Measurements from ENCODE around the gene DGKH. TPM values are rescaled to one million over a fixed set of nuclear protein-coding genes. Genes with fewer than 3 reads are reported as not detected.
"Not testable (repeated sequence)": the region's sequence is repeated elsewhere in the genome, so short reads cannot be mapped to it uniquely, and the experiment has no call there.

The DGKH gene
- total RNA-seq, 2 donors from 2014 or later: 7.4 to 21.1 TPM

DNA sequence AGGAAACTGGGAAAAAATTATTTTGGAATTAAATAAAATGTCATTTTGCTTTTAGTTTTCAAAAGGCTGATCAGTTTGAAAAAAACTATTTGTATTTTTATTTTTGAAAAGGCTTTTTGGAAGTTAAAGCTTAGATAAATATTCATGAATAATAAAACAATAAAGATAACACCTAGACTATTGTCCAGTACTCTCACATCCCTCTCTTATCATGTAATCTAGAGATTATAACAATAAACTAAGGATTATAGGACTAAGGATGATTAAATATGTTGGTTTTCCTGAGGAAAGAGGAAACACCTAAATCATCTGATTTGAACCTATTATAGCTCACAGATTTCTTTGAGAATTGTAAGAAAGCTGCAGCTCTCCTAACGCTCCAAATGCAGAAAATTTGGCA is 142.1 kb downstream of the DGKH start:
- H3K4me1 Mint-ChIP-seq (ENCODE audit: low read depth in 2 of 2): no peaks in the 10 kb centered on the region
- no peak overlapping the region for H3K27ac Mint-ChIP-seq
- no peak overlapping the region for H3K4me3 Mint-ChIP-seq
- no peak for DNase-seq (ENCODE audit: low spot score)
- no peaks in the 10 kb centered on the region for H3K9me3 Mint-ChIP-seq
- H3K27me3 Mint-ChIP-seq: no peaks in the 10 kb centered on the region
- H3K36me3 Mint-ChIP-seq: no peaks in the 10 kb centered on the region
- ATAC-seq: no peak

DNA sequence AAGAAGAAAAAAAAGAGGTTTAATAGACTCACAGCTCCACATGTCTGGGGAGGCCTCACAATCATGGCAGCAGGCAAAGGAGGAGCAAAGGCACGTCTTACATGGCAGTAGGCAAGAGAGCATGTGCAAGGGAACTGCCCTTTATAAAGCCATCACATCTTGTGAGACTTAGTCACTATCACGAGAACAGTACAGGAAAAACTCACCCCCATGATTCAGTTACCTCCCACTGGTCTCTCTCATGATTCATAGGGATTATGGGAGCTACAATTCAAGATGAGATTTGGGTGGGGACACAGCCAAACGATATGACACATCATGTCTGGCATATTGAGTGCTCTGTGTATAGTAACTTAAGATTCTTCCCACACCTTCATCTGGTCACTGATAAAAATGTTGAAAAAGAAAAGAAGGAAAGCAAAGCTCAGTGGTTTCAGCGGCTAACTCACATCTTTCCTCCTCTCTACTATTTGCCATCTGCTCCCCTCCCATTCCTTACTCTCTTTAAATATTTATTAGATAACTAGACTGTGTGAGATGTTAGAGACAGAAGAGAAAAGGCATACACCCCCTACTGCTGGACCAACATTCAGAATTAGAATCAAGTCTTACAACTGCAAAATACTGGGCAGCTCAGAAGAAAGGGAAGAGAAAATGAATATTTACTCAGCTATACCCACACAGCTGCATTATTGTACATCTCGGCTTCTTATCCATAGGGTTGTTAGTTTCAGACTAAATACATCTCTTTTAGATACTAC is 163.4 kb downstream of the DGKH start:
- Mint-ChIP-seq H3K4me3 (no peak overlapping the region), H3K27me3 (no peaks in the 10 kb centered on the region), H3K27ac (no peak overlapping the region), H3K4me1 (ENCODE audit: low read depth in 2 of 2) (no peaks in the 10 kb centered on the region), H3K9me3 (no peaks in the 10 kb centered on the region), H3K36me3 (no peaks in the 10 kb centered on the region)
- no peak for DNase-seq (ENCODE audit: low spot score)
- ATAC-seq: no peak

DNA sequence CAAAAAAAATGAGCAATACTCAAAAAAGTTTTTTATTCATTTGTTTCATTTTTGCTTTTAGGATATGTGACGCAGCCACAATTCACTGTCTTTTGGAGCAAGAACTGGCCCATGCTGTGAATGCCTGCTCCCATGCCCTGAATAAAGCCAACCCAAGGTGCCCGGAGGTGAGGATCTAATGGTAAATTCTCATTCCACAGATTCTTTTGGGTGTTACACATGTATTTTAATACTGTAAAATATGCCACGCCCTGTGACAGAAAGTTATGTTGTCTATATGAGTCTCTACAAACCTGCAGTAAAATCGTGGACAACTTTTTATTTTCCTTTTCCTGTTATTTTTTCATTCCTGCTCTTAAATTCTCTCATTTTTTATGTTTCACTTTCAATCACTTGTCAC is 166.0 kb downstream of the DGKH start:
- Mint-ChIP-seq H3K36me3 (no peaks in the 10 kb centered on the region), H3K4me3 (no peak overlapping the region), H3K27me3 (peaks cover 0 to under 1% of the 10 kb centered on the region in 2 donors), H3K4me1 (ENCODE audit: low read depth in 2 of 2) (no peaks in the 10 kb centered on the region), H3K27ac (no peak overlapping the region), H3K9me3 (no peaks in the 10 kb centered on the region)
- ATAC-seq (no peak), DNase-seq (ENCODE audit: low spot score) (no peak)

DNA sequence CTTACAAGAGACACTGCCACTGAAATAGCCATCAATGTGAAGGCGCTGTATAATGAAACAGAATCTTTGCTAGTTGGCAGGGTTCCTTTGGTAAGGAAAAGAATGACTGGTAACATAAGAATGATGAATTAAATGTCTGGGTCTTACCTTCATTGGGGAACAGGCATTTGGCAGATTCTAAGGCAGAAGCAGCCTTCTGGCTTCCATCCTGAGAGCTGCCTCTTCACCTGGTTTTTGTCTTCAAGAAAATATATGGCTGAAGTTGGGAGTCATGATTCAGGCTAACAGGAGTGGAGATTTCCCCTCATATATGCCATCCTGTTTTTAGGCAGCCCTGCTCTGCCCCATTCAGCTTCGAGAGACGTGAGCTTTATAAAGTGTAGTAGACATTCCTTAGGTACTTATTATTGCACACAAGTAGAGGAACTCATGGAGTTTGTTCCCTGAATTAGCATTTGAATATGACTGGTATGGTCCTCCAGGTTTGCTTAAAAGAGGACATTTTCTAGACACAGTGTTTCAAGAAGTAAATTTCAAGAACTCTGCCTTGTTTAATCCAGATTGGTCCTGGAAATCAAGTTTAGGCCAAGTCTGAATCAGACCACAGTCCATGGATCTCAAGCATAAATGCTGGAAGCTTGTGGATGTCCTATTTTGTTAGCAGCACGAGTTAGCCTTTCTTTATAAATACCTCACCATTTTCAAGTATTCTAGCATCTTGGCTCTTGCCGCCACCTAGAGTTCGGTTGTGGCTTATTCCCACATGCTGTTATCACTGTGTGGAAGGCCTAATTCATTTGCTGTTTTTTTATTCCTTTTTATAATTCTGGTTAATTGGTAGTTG is 167.4 kb downstream of the DGKH start:
- DNase-seq (ENCODE audit: low spot score): no peak
- peaks cover 0 to 2% of the 10 kb centered on the region in 2 donors for H3K27me3 Mint-ChIP-seq
- H3K4me3 Mint-ChIP-seq: no peak overlapping the region
- no peak overlapping the region for H3K27ac Mint-ChIP-seq
- no peaks in the 10 kb centered on the region for H3K9me3 Mint-ChIP-seq
- no peaks in the 10 kb centered on the region for H3K36me3 Mint-ChIP-seq
- H3K4me1 Mint-ChIP-seq (ENCODE audit: low read depth in 2 of 2): no peaks in the 10 kb centered on the region
- no peak for ATAC-seq

DNA sequence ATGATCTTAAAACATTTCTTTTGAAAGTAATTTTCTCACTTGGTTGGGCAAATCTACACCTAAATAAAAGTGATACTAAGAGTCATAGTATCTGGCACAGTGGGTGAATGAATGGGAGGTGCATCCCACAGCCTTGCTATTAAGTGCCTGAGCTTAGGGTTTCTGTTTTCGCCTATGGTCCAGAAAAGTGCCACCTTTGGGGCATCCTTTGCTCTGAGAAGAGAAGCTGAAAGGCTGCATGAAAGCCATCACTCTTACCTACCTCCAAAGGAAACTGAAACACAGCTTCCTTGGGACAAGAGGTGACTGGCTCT is 167.9 kb downstream of the DGKH start:
- Mint-ChIP-seq H3K4me3 (no peak overlapping the region), H3K27ac (no peak overlapping the region), H3K9me3 (no peaks in the 10 kb centered on the region)

DNA sequence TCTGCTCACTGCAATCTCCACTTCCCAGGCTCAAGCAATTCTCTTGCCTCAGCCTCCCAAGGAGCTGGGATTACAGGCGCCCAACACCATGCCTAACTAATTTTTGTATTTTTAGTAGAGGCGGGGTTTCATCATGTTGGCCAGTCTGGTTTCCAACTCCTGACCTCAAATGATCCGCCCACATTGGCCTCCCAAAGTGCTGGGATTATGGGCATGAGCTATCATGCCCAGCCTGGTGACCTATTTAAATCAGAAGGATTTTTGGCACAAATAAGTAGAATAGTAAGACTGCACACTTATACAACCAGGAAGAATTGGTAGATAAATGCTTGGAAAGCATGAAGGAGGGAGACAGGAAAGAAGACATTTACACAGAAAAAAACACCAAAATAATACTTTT is 170.1 kb downstream of the DGKH start:
- ATAC-seq (no peak), DNase-seq (ENCODE audit: low spot score) (no peak)
- Mint-ChIP-seq H3K27me3 (peaks cover 0 to 2% of the 10 kb centered on the region in 2 donors), H3K27ac (no peak overlapping the region), H3K9me3 (no peaks in the 10 kb centered on the region), H3K4me3 (no peak overlapping the region), H3K36me3 (no peaks in the 10 kb centered on the region), H3K4me1 (ENCODE audit: low read depth in 2 of 2) (no peaks in the 10 kb centered on the region)

More for the DNA sequence above, 167.9 kb downstream of the DGKH start:
- DNase-seq (ENCODE audit: low spot score): no peak
- H3K27me3 Mint-ChIP-seq: peaks cover 0 to 2% of the 10 kb centered on the region in 2 donors
- H3K36me3 Mint-ChIP-seq: no peaks in the 10 kb centered on the region
- no peaks in the 10 kb centered on the region for H3K4me1 Mint-ChIP-seq (ENCODE audit: low read depth in 2 of 2)
- no peak for ATAC-seq

DNA sequence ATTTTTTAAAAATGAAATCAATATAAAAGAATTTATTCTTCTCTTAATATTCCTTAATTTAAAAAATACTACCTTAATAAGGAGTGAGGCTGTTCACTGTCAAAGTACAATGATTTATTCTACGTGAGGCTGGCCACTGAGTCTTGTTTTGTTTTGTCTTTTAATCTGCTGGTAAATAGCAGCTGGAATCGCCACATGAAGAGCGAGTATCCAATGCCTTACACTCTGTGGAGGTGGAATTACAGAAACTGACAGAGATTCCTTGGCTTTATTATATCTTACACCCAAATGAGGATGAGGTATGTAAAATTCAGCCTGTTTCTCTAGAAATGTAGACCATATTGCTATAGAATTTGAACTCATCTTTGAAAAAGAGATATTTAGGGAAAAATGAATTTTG is 170.6 kb downstream of the DGKH start:
- Mint-ChIP-seq H3K27me3 (peaks cover 0 to 2% of the 10 kb centered on the region in 2 donors), H3K36me3 (no peaks in the 10 kb centered on the region), H3K4me1 (ENCODE audit: low read depth in 2 of 2) (no peaks in the 10 kb centered on the region), H3K4me3 (no peak overlapping the region), H3K27ac (no peak overlapping the region), H3K9me3 (no peaks in the 10 kb centered on the region)
- no peak for ATAC-seq
- DNase-seq (ENCODE audit: low spot score): no peak

DNA sequence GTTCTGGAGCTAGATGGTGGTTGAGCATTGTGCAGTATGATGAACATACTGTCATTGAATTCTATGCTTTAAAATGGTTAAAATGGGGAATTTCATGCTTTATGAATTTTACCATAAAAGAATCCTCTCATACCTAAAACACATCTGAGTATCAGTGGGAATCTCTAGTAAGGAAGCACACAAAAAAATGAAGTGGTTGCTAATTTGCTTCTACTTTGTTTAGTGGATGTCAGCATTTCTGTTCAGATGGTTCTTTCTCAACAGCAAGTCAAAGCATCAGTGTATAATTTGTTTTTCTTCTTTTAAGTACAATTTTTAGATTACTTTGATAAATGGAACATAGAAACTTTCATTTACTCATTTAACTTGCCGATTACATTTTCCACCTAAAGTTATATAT is 171.4 kb downstream of the DGKH start:
- Mint-ChIP-seq H3K36me3 (no peaks in the 10 kb centered on the region), H3K27me3 (peaks cover 0 to 2% of the 10 kb centered on the region in 2 donors), H3K27ac (no peak overlapping the region), H3K4me1 (ENCODE audit: low read depth in 2 of 2) (no peaks in the 10 kb centered on the region), H3K9me3 (no peaks in the 10 kb centered on the region), H3K4me3 (no peak overlapping the region)
- DNase-seq (ENCODE audit: low spot score) (no peak), ATAC-seq (no peak)

DNA sequence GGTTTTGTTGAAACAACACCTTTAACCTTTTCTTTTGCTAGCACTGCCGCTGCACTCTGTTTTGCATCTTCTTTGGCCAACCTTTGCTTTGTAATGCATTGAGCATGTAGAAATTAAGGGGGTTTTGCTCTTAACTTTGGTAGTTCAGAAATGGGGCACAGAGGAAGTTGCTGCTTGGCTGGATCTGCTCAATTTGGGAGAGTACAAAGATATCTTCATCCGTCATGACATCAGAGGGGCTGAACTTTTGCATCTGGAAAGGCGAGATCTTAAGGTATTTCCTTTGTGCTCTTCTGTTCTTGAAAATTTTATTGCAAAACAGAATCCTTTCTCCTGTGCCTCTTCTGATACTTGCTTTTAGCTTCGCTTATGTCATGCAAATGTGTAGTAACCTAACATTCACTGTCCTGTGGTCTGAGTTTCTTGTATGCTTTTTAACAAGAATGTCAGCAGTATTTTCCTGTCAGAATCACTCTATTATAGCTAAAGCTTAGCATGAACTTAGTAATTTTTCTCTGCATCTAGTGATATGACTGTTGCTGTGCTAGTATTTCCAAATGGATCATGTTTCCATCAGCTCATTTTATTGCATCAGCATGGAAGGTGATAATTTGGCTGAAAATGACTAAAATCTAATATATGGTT is 172.8 kb downstream of the DGKH start:
- Mint-ChIP-seq H3K27ac (no peak overlapping the region), H3K9me3 (no peaks in the 10 kb centered on the region), H3K4me3 (no peak overlapping the region), H3K4me1 (ENCODE audit: low read depth in 2 of 2) (no peaks in the 10 kb centered on the region), H3K36me3 (peaks cover 5% of the 10 kb centered on the region), H3K27me3 (peaks cover 0 to 2% of the 10 kb centered on the region in 2 donors)
- ATAC-seq (no peak), DNase-seq (ENCODE audit: low spot score) (no peak)

DNA sequence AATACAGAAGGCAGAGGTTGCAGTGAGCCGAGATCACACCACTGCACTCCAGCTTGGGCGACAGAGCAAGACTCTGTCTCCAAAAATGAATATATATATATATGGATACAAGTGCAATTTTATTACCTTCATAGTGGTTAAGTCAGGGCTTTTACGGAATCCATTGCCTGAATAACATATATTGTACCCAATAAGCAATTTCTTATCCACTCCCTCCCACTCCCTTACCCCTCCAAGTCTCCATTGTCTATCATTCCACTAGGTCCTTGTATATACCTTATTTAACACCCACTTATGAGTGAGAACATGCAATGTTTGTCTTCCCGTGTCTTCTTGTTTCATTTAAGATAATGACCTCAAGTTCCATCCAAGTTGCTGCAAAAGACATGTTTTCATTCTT is 175.2 kb downstream of the DGKH start:
- no peak for DNase-seq (ENCODE audit: low spot score)
- Mint-ChIP-seq H3K27me3 (peaks cover 0 to 2% of the 10 kb centered on the region in 2 donors), H3K4me3 (no peak overlapping the region), H3K9me3 (no peaks in the 10 kb centered on the region), H3K36me3 (peaks cover 5% of the 10 kb centered on the region), H3K4me1 (ENCODE audit: low read depth in 2 of 2) (no peaks in the 10 kb centered on the region), H3K27ac (no peak overlapping the region)
- no peak for ATAC-seq

DNA sequence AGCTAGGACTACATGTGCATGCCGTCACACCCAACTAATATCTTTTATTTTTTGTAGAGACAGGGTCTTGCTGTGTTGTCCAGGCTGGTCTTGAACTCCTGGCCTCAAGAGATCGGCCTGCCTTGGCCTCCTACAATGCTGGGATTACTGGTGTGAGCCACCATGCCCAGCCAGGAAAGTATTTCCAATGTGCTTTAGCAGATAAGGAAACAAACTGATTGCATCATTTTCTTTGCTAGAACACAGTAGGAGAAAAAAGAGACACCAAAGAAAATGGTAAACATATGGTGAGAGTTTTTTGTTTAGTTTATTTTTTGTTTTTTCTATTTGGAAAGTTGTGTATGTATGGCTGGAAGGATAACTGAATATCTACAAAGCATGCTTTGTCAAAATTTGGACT is 176.6 kb downstream of the DGKH start:
- no peak for DNase-seq (ENCODE audit: low spot score)
- ATAC-seq: no peak
- H3K27me3 Mint-ChIP-seq: no peaks in the 10 kb centered on the region
- H3K9me3 Mint-ChIP-seq: no peaks in the 10 kb centered on the region
- no peak overlapping the region for H3K27ac Mint-ChIP-seq
- H3K4me1 Mint-ChIP-seq (ENCODE audit: low read depth in 2 of 2): no peaks in the 10 kb centered on the region
- no peak overlapping the region for H3K4me3 Mint-ChIP-seq
- H3K36me3 Mint-ChIP-seq: peaks cover 5% of the 10 kb centered on the region

DNA sequence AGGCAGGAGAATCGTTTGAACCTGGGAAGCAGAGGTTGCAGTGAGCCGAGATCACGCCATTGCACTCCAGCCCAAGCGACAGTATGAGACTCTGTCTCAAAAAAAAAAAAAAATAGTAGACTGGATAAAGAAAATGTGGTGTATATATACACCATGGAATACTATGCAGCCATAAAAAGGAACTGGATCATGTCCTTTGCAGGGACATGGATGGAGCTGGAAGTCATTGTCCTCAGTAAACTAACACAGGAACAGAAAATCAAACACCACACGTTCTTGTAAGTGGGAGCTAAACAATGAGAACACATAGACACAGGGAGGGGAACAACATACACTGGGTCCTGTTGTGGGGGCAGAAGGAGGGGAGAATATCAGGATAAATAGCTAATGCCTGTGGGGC is 178.3 kb downstream of the DGKH start:
- H3K9me3 Mint-ChIP-seq; ATAC-seq; H3K4me3 Mint-ChIP-seq; DNase-seq (ENCODE audit: low spot score); H3K36me3 Mint-ChIP-seq; H3K27ac Mint-ChIP-seq; H3K27me3 Mint-ChIP-seq; H3K4me1 Mint-ChIP-seq (ENCODE audit: low read depth in 2 of 2): not testable (repeated sequence)

DNA sequence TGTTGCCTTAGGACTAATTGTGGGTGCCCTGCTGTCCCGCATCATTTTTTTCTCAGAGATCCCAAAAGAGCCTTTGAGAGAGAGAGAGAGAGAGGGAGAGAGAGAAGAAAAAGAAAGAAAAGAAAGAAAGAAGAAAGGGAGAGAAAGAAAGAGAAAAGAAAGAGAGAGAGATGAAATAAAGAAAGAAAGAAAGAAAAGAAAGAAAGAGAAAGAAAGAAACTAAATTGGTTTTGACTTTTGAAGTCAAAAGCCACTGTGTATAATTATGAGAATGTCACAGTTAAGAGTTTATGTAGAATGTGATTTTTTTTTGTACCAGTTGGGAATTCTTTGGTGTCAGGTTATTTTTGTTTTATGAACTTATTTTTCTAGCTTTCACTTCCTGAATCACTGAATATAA is 180.1 kb downstream of the DGKH start:
- no peaks in the 10 kb centered on the region for H3K9me3 Mint-ChIP-seq
- ATAC-seq: no peak
- H3K27ac Mint-ChIP-seq: no peak overlapping the region
- no peaks in the 10 kb centered on the region for H3K4me1 Mint-ChIP-seq (ENCODE audit: low read depth in 2 of 2)
- H3K36me3 Mint-ChIP-seq: peaks cover 5% of the 10 kb centered on the region
- H3K4me3 Mint-ChIP-seq: no peak overlapping the region
- no peaks in the 10 kb centered on the region for H3K27me3 Mint-ChIP-seq
- DNase-seq (ENCODE audit: low spot score): no peak

DNA sequence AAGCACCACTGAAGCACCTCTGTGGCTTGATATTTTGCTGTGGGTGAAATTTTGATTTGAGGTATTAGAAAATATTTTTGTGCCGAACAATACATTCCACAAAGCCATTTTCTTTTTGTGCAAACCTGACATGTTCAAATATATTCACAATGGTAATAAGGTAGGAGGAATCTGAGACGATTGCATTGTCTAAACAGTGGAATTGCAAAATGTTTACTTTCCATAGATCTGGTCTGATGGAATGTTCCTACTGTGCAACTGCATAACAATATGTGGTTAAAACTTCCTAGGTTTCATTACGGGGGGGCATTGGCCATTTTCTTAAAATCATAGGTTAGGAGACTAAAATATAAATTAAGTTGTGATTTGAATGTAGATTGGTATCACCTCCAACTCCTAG is 180.8 kb downstream of the DGKH start:
- no peaks in the 10 kb centered on the region for H3K27me3 Mint-ChIP-seq
- DNase-seq (ENCODE audit: low spot score) (no peak), ATAC-seq (no peak)
- no peaks in the 10 kb centered on the region for H3K4me1 Mint-ChIP-seq (ENCODE audit: low read depth in 2 of 2)
- H3K4me3 Mint-ChIP-seq: no peak overlapping the region
- no peaks in the 10 kb centered on the region for H3K9me3 Mint-ChIP-seq
- H3K36me3 Mint-ChIP-seq: peaks cover 5% of the 10 kb centered on the region
- no peak overlapping the region for H3K27ac Mint-ChIP-seq
